ENCODE data around the gene UNC5C.

UNC5C gene

DNA sequence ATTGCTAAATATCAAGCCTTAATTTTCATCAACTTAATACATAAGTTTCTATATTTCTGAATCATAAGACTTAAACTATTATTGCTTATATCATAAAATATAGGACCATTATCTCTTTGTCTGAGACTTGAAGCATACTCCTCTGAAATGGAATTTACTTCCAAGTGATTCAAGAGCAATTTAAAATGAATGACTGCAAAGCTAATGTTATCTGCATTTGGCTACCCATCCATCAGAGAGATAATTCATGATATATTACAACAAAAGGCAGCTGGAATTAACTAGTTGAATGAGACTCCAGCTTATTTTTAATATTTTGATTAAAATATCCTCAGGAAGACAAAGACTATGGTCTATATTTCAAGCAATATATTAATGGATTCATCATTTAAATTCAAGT, 208.6 kb downstream of the UNC5C start:
- DNase-seq (no peak), ATAC-seq (no peak)

DNA sequence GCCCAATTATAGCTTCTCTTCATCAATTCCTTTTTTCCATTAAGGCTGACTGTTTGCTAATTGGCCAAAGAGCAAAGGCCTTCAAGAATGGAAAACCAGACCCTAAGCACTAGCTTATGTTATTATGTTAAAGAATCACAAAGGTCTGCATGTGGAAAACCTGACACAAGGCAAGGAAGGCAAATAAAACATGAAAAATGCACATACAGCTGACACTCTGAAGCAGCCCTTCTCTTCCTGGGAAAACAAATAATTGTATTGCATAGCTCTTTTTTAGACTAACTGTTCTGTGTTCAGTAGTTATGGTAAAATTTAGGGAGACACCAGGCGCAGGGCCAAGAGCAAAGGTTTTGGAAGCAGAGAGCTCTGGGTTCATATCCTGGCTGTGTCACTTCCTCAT, 223.1 kb downstream of the UNC5C start:
- ATAC-seq: no peak
- DNase-seq: no peak

DNA sequence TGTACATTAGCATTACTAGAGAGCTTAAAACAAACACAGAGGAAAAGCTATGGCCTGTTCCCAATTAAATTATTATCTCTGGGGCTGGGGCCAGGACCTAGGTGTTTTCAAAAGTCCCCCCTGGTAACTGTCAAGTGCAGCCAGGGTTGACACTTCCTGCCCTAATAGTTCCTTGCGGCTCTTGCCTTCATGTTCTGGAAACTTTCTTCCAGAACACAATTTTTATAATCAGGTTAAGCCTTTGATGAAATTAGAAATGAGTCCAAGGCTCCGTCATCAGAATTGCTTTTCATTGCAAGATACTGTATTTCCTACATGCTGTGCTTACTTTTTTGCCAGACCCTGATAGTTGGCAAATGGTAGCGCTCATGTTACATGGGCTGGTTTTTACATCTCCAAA, 229.6 kb downstream of the UNC5C start:
- no peak for ATAC-seq
- DNase-seq: no peak

DNA sequence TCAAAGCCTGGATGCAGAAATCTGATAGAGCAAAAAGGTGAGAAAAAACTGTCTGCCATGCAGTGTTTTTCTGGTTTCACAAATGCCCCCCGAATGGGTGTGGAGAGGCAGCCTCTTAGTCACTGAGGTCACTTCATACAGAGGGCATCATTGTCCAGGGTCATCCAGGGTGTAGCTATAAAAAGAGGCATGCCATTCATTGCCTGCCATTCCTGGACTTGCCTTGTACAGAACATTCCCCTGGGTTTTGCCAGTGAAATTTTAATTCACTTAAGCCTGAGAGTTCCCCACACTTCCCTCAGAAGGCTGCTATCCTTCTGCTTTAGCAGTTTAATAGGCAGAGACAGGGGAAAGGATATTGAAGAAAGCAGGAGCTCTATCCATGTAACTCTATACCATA, 230.3 kb downstream of the UNC5C start:
- ATAC-seq: no peak
- DNase-seq: no peak

DNA sequence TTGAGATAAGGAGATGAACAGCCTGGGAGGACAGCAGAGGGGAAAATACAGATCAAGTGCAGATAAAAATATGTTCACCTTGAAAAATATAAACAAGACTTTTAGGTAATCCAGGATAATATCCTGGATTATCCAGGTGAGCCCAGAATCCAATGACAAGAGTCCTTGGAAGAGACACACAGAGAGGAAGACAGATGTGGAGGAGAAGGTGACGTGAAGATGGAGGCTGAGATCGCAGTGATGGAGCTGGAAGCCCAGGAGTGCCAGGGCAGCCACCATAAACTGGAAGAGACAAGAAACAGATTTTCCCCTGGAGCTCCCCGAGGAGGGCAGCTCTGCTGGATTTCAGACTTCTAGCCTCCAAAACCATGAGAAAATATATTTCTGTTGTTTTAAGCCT, 230.7 kb downstream of the UNC5C start:
- no peak for DNase-seq
- no peak for ATAC-seq

DNA sequence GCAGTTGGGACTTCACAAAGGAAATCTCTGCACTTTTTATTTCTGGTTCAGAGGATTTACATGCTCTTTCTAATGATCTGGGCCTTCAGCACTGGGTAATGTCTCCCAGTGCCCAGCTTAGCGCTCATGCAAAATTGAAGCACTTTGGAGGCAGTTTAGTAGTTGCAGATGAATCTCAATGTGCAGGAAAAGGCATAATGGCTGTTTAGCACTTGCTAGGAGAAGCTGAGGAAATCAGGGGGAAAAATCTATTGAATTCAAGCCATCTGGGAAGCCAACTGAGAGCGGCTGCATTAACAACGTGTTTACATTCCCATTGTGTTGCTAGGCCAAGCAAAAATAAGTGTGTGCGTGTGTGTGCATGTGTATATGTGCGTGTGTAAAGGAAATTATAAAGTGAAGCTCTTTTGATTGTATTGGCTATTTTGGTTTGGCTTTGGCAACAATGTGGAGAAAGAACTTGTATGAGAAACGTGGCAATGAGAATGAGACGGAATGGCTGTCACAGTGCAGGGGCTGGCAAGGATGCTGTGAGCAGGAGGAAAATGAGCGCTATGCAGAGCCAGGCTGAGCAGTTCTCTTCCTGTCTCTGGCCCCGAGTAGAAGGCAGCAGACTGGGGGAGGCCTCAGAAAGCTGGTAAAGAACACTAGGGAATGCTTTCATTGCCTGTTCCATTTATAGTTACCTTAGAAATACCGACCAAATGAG, 231.5 kb downstream of the UNC5C start:
- ATAC-seq (no peak), DNase-seq (no peak)

DNA sequence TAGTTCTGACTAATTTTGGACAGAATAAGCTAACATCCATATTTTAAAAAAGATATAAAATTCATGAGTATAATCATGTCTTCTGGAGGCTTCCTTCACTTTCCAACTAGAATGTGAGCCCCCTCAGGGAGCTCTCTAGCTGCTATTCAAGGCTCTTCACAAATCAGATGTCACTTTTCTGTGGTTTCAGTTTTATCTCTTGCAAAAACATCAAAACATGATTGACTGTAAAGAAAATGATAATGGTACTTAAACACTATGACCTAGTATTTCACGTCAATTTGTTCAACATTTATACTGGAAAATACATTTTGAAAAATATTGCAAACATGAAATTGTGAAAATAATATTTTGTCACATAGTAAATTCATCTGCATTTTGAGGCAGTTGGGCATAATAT, 234.2 kb downstream of the UNC5C start:
- no peak for DNase-seq

DNA sequence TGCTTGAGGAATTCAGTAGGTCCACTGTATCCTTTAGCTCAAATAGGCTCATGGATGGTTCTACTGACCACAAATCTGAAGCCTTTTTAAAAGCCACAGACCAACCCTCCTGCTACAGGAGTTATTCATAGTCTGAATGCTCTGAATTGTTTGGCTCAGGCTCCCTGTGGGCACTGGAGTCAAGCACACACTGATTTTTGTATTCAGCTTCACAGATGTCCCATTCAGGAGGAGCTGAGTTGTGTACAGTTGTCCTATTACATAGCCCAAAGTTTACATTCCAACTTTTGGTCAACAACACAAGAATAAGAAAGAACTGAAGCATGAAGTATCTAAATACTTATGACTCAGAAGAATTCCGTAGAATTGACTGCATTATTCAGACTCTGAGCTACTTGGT, 243.9 kb downstream of the UNC5C start:
- ATAC-seq: no peak

More for the DNA sequence above, 234.2 kb downstream of the UNC5C start:
- ATAC-seq: no peak

DNA sequence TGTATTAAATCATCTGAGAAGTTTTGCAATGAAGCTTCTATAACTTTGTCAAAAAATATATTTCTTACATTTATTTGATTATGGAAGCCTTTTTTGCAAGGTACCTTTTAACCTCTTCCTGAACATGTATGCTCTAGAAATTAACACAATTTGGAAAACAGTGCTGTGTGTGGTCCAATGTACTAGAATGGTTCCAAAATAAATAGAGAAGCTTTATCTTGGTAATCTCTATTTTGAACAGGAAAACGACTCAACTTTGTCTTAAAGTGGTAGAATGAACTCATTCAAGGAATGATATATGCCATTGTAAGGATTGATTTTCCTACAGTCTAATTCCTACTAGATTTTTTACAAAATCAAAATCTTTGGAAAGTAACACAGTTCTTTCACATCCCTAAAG, 248.5 kb downstream of the UNC5C start:
- no peak for ATAC-seq

More for the DNA sequence above, 243.9 kb downstream of the UNC5C start:
- DNase-seq: no peak

DNA sequence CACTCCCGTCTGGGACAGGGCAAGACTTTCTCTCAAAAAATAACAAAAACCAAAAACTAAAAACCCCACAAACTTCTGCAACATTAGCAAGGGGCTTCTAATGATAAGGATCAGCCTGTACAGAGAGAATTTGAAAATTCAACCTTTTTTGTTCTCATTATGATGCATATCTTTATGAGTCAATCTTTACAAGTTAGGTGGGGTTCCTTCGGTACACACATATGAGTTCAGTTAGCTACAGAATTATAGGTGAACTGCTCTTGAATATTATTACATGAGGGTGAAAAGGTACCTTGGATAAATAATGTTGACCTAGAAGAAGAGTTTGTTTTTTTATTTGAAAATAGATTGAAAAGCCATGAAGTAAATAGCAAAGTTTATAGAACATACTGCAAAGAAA, 252.7 kb downstream of the UNC5C start:
- DNase-seq (no peak), ATAC-seq (no peak)

More for the DNA sequence above, 248.5 kb downstream of the UNC5C start:
- no peak for DNase-seq

DNA sequence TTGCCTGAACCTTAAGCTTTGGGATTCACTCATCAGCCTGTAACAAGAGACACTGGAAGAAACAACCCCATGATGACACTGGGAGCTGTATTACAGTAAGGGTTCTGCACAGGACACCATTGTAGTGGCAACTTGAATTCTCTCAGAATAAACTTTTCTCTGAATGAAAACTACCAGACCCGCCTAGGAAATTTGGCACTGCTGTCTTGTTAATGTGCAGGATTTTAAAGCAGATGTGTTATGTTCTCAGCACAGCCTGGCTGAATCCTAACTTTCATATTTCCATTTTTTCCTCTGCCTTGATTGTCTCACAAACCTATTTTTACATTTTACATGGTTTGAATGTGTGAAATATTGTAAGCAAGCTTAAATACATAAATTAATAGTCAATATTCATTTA, 253.6 kb downstream of the UNC5C start:
- no peak for DNase-seq

DNA sequence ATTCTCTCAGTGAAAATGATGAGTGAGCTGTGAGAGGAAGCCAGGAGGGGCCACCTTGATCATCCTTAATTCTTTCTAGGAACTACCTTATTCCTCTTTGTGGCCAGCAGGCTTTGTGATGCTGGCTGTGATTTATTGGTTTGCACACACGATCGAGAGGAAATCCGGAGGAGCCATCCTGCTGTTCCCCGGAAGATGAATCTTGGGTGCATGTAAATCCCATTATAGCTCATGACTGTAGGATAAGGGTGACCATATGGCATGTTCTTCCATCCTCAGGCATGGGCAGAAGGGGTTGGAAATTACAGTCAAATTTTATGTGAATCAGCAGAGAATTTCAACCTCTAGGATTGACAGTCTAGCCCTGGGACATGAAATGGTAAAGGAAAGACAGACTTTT, 254.5 kb downstream of the UNC5C start:
- ATAC-seq (no peak), DNase-seq (no peak)

More for the DNA sequence above, 253.6 kb downstream of the UNC5C start:
- ATAC-seq: no peak

DNA sequence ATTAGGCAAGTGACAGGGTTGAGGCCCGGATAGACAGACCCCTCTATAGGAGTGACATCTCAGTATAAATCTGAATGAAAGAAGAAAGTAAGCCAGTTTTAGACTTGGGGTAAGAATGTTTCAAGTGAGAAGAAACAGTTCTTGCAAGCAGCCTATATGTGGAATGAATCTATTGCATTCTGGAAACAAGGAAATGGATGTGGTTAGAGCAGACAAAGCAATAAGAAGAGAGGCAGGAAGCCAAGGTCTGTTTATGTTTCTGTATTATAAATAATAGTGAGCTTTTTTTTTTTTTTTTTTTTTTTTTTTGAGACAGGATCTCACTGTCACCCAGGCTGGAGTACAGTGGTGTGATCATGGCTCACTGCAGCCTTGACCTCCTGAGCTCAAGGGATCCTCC, 255.8 kb downstream of the UNC5C start:
- DNase-seq (no peak), ATAC-seq (no peak)

DNA sequence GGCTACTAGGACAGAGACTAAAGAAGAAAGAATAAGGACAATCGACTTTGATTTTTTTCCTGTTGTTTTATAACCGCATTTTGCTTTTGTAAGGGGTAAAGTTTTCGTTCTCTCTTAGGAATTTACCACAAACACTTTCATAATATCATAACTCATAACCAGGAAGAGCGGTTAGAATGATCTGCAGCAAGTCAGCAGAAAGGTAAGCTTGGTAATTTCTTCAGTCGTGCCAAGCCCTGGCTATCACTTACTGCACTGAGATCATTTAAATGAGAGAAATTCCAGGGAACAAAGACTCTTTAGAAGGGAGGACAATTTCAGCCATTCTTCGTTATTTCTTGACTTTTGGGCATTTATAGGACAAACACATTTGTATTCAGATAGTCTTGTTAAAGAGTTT, 258.1 kb downstream of the UNC5C start:
- no peak for DNase-seq

DNA sequence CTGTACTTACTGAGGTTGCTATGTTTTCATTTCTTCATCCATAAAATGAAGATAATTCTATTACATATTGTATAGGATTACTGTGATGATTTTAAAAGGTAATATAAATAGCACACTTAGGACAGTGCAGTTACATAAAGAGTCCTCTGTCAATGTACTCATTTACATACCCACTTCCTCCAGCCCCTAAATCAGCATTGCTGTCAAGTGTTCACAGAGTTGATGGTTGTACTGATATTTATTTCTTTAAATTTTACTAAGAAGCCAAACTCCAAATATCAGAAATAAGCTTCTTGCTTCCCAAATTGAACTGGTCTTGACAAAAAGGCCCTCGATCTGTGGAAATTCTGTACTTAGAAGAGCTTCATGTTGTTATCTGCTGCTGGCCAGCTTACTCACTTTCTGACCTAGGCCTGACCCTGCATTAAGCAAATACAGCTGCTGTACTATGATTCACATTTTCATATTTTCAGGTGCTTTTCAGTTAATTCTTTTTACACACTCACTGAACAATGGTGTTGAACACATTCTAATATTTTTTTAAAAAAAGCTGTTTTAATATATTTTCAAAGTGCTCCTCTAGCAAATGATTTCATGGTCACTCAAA, 259.6 kb downstream of the UNC5C start:
- DNase-seq (no peak), ATAC-seq (no peak)

More for the DNA sequence above, 258.1 kb downstream of the UNC5C start:
- no peak for ATAC-seq

DNA sequence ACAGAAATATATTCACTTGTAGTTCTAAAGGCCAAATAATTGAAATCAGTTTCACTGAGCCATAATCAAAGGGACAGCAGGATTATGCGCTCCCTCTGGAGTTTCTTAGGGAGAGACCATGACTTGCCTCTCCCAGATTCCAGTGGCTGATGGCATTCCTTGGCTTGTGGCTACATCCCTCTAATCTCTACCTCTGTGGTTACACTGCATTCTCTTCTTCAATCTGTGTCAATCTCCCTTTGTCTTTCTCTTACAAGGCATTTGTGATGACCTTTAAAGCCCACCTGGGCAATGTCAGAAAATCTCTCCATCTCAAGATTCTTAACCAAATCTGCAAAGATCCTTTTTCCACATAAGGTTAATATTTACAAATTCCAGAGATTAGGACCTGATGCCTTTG, 260.2 kb downstream of the UNC5C start:
- DNase-seq (no peak), ATAC-seq (no peak)

DNA sequence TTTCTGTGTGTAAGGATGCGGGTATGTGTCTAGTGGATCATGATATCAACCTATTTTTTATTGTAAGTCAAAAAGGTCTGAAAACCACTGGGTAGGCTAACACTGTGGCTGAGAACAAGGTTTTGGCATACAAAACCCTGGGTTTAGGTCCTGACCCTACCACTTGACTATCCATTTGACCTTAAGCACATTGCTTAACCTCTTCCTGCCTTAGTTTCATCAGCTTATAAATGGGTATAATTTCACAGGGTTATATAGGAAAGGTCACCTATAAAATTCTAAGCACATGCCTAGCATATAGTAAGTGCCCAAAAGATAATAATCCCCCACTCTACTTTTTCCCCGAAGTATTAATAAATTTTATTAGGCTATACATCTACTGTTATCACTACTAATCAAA, 263.0 kb downstream of the UNC5C start:
- ATAC-seq (no peak), DNase-seq (no peak)

DNA sequence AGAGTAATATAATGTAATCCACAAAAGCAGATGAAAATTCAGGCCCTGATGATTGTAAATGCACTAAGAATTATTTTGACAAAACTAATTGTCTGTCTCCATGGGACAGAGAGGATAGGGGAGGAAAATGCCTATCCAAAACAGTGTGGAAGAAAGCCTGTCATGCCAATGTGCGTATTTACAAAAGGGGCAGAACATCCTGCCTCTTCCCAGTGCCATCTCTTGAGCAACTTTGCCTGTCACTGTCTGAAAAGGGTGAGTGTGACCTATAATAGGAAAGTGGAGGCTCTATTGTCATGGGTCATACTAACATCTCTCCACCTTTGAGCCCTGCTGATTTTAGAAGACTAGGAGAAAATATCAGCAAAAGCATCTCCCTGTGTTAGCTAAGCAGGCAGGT, 264.1 kb downstream of the UNC5C start:
- ATAC-seq: no peak
- no peak for DNase-seq

DNA sequence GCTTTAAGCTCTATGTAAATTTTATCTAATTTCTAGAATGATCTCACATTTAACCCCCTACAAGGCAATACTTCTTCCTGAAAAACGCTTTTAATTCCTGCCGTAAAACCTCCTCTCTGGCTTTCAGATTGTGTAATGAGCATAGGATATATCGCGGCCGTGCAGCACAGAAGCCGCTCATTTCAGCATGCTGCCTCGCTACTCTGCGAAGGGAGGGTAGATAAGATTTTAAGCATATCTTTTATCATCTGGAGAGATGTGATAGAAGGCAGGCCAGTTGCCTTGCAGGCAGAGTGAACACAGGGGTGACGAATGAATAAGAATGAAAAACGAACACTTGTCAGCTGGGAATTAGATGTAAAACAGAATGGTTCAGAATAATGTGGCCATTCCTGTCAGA, 265.5 kb downstream of the UNC5C start:
- ATAC-seq (no peak), DNase-seq (no peak)

DNA sequence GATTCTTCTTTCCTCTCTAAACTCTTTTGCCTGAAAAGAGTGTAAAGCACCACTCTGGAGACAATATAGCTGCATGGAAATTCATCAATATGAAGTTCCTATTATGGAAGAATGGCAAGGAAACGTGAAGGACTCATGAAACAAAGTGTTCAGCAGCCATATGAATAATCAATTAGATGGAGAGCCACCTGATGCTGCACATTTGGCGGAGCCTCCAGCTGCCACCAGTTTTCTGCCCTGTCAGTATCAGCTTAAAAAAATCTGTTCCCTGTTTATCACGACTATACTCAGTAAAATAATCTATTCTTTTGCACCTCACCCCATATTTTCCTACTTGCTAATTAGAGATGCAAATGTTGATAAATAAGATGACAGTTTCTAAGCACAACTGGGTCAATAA, 276.0 kb downstream of the UNC5C start:
- DNase-seq (no peak), ATAC-seq (no peak)

DNA sequence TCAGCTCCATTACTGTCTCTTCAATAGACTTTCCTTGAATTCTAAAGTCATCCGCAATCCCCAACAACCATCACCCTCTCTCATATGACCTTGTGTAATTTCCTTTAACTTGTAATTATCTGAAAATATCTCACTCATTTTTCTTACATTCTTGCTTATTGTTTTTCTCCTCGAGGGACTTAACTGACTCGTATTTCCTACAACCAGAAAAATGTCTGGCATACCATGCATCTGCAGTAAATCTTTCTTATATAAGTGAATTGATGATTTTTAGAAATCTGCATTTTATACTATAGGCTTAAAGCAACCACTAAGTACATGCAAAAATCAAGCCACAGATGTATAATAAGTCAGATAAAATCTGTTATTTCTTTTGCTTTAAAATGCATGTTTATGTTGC, 276.7 kb downstream of the UNC5C start:
- DNase-seq: no peak
- ATAC-seq: no peak

DNA sequence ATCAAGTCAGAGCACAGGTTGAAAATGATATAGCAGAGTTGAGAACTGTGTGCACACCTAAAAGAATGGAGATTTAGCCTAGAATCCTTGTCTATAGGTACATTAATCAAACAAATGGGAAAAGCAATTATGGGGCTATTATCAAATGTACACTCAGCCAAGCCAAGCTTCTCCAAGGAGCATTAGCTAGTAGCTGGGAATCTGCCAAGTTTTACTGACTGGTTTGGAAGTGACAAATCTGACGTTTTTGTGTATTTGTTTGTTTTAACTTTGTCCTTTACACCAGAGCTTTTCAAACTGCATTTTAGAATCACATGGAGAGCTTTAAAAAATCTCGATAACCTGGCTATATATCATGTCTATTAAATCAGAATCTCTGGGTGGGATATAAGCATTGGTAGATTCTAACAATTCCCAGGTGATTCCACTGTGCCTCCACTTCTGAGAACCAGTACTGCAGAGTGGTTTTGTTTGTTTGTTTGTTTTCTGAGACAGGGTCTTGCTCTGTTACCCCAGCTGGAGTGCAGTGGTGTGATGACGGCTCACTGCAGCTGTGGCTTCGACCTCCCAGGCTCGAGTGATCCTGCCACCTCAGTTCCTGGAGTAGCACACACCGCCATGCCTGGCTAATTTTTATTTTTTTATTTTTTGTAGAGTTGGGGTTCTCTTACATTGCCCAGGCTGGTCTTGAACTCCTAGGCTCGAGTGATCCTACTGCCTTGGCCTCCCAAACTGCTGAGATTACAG, 279.8 kb downstream of the UNC5C start:
- ATAC-seq (no peak), DNase-seq (no peak)

DNA sequence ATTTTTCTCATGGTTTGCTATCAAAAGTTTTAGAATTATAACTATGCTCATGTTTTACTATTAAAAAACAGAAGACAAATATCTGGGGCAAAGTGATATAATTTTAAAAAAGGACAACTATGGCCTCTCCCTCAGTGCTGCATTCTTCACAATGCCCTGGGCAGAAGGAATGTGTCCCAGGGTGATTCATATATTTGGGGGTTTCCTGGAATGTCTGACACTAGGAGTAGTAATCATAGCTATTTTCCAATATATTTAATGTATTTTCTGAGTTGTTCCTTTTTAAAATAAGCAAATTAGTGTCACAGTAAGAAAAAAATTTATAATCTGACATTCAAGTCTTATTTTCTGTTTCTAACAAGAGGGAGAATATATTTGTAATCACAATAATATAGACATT, 281.7 kb downstream of the UNC5C start:
- DNase-seq: no peak
- ATAC-seq: no peak
